Dermis blood vessel endothelial cell (primary cell): ENCODE measurements around the gene ACOT8. TPM values are rescaled to one million over a fixed set of nuclear protein-coding genes. Genes with fewer than 3 reads are reported as not detected.
"Not testable (repeated sequence)": the region's sequence is repeated elsewhere in the genome, so short reads cannot be mapped to it uniquely, and the experiment has no call there.

ENCODE experiments used
- DNase-seq: peaks from one replicate; pipeline ENCODE4 v3.0.0; 2010
- total RNA-seq: library from RNA; depleted of rRNA; stranded (reverse); fragments of >200 nt; gene quantifications from 2 replicates; pipeline ENCODE4 v1.2.3, GENCODE V29; 2014

The ACOT8 gene
- total RNA-seq, result 28.7 and 42.5 TPM in 2 replicates

DNA sequence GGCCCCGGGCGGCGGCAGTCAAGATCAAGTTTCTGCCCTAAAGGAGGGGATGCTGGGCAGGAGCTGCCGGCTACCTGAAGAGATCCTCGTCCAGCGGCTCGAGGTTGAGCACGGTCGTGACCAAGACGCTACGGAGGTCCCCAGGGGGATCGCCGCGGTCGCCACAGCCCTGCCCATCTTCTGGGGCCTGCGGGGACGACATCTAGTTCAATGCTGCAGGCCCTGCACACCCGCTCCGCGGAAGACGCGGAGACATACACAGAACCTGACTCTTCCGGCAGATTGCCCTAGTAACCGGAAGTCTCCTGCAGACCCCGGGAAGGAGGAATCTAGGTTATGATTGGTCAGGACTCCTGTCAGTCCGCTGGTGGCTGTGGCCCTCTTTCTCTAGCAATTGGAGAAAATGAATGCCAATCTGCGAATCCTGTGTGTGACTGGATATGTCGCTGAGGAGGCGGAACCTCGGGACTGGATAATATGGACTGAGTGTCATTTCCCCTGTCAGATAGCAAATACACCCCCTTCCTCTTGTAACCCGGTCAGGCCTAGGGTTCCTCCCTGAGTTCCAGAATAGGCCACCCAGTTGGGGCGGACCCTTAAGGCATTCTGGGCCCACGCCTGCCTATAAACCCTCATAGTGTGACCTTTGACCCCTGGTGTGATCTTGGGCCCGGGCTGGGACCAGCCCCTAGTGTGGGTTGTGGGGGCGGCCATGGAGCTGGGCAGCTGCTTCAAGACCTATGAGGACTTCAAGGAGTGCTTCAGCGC lies at the start of gene ACOT8, which contains the start of gene ZSWIM3:
TSS of gene ACOT8 (minus strand) at position 279 of the 768 bp plus-strand sequence. CDS start at position 202, 77 bp downstream.
TSS of gene ZSWIM3 (plus strand) at position 501 of the 768 bp plus-strand sequence. CDS start at position 713, 212 bp downstream.
- DNase-seq, result peak; percentile 100

DNA sequence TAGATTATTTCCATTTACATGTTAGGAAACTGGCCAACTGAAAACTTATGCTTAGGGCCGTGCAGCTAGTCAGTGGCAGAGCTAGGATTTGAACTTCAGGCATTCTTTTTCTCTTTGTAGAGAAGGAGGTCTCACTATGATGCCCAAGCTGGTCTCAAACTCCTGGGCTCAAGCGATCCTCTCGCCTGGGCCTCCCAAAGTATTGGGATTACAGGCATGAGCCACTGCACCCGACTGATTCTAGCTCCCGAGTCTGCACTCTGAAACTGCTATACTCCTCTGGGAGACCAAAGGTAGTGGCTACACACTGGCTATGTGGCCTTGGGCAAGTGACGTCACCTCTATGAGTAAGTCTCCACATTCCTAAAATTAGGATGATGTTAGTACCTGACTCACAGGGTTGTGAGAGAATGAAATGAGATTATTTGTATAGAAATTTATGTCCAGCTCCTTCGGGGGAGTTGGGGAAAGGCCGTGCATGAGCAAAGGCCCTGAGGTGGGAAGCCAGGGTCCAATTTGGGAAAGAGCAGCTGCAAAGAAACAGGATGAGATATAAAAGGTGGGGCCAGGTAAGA lies 48.4 kb upstream of the ACOT8 start:
- no peak for DNase-seq

DNA sequence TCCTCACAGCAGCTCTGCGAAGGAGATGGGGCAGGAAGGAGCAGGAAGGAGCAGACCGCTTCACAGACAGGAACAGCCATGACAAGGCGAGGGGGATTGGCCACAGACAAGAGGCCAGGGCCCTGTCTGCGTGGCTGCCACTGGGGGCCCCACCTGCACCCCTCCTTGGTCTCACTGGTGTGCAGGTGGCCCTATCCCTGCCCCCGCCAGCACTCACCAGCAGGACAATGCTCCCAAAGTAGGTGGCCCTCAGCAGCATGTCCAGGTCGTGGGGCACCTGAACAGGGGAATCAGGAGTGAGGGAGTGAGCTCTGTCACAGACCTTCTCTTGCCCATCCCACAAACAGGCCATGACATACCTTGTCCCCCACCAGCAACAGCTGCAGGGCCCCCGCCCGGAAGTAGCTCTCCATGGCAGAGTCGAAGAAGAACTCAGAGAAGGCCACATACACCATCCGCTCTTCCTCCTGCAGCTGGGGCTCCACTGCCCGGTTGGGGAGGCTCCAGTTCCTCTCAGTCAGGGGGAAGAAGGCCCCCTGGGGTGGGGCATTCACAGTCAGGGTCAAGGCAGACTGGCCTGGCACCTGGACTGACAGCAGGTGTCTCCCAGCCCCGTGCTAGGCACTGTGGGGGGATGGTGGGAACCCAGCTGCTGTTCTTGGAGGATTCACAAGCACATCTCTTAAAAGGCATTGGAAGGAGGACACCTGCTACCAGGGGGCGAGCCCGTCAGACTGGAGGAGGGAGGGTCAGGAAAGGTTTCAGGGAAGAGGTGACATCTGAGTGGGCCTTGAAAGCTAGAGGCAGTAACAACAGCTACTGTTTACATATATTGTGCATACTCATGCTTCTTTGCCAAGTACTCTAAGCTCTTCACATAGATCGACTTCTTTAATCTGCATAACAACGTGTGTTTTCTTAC lies 47.7 kb upstream of the ACOT8 start:
- no peak for DNase-seq

DNA sequence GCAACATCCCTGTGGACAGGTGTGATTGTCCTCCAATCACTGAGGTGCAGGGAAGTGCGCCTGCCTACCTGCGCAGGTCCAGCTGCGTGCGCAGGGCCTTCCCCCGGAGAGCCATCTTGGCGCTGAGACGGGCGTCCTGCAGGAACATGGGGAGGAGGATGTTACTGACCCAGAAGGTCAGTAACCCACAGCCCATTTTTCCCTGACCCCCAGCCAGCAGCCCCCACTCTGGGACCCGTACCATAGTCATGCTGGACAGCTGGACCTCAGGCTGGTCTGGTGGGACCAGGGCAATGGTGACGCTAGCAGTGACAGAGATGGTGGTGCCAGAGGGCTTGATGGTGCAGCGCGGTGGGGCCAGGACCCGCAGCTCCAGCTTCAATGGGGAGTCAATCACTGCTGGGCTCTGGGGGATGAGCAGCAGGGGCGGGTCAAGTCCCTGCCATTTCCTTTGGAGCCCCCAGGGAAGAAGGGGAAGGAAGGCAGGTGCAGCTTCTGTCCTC lies 45.1 kb upstream of the ACOT8 start:
- no peak for DNase-seq

DNA sequence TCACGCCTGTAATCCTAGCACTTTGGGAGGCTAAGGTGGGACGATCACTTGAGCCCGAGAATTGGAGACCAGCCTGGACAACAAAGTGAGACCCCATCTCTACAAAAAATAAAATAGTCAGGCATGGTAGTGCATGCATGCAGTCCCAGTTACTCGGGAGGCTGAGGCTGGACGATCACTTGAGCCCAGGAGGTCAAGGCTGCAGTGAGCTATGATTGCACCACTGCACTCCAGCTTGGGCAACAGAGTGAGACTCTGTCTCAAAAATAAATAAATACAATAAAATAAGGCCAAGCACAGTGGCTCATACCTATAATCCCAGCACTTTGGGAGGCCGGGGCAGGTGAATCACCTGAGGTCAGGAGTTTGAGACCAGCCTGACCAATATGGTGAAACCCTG lies 44.1 kb upstream of the ACOT8 start:
- DNase-seq, result not testable (repeated sequence)

DNA sequence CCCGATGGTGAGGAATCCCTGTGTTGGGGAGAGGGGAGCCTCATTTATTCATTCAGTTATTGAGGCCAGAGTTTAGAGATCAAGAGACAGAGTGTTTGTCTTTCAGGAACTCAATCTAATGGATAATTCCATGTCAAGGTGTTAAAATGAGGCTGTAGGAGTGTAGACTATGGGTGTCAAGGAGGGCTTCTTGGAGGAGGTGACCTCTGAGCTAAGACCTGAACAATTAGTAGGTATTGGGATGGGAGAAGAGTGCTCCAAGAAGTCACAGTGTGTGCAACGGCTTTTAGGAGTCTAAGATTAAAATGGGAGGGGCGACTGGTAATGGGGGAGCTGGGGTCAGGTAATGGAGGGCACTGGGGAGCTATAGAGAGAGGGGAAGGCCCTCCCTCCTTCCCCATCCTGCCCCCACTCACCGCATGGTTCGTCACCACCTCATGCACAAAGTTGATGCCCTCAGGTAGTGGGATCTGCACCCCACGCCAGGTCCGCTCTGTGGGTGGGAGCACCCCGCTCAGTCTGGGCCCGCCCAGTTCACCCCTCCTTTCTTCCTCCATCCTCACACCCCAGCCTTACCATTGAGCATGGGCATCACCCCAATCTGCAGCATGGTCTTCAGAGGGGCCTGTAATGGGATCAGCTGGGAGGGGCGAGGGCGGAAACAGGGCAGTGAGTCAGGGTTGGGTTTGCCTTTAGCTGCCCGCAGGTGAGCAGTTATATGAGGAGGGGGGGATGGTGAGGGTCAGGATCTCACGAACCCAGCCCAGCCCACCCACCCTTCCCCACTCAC lies 42.0 kb upstream of the ACOT8 start:
- no peak for DNase-seq

DNA sequence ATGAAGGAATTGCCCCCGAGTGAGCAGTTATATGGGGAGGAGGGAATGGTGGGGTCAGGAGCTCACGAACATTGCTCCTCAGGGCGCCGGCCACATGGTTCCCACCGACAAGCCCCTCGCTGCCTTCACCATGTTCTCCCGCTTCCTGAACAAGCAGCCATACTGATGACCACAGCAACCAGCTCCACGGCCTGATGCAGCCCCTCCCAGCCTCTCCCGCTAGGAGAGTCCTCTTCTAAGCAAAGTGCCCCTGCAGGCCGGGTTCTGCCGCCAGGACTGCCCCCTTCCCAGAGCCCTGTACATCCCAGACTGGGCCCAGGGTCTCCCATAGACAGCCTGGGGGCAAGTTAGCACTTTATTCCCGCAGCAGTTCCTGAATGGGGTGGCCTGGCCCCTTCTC lies 41.1 kb upstream of the ACOT8 start:
- DNase-seq, result no peak

DNA sequence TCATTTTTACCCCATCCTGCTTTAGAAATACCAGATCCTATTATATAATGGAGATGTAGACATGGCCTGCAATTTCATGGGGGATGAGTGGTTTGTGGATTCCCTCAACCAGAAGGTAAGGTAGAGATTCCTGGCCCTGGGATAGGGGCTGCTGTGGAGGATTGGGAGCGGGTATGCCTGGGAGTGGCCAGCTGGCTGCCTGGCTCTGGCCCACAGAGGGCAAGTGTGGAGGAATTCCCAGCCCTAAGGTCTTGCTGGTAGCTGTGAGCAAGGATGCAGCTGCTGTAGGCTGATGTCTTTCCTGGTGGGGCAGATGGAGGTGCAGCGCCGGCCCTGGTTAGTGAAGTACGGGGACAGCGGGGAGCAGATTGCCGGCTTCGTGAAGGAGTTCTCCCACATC lies 40.5 kb upstream of the ACOT8 start:
- DNase-seq, result no peak

DNA sequence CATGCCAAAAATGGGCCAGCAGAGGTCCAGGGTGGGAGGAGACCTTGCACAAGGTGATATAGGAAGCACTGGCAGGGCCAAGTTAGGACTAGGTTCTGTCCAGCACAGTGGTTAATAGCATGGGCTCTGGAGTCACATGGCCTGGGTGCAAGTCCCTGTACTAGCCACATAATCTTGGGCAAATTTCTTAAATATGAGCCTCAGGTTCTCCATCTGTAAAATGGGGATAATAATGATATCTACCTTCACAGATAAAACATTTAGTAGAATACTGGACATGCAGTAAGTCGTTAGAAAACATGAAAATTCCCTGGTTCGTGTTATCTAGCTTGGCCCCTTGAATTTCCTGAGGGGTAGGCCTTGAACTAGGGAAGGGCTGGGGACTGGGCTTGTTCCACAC lies 40.1 kb upstream of the ACOT8 start:
- DNase-seq, result no peak

DNA sequence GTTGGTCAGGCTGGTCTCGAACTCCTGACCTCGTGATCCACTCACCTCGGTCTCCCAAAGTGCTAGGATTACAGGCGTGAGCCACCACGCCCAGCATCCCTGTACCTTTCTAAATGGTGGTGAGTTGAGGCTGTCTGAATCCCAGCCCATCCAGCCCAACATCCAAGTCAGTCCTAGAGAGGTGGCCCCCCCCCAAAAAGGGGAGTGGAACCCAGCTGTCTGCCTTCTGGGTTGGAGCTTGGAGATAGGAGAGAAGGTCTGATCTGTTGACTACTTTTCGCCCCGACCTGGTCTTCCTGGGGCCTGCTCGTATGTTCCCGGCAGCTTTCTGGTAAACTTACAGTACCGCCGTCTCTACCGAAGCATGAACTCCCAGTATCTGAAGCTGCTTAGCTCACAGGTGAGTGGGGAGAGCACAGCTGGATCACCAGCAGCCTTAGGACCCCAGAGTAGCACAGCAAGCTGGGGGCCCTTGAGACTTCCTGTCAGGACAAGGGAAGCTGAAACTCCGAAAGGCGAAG lies 39.5 kb upstream of the ACOT8 start:
- DNase-seq, result no peak

DNA sequence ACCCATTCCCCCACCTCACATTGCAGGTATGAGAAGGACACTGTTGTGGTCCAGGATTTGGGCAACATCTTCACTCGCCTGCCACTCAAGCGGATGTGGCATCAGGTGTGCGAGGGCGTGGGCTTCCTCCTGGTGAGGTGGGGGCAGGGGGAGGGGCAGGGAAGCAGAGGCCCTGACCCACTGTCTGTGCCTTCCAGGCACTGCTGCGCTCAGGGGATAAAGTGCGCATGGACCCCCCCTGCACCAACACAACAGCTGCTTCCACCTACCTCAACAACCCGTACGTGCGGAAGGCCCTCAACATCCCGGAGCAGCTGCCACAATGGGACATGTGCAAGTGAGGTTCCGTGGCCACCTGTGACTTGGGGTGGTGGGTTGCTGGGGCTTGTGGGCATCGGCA lies 37.6 kb upstream of the ACOT8 start:
- no peak for DNase-seq

DNA sequence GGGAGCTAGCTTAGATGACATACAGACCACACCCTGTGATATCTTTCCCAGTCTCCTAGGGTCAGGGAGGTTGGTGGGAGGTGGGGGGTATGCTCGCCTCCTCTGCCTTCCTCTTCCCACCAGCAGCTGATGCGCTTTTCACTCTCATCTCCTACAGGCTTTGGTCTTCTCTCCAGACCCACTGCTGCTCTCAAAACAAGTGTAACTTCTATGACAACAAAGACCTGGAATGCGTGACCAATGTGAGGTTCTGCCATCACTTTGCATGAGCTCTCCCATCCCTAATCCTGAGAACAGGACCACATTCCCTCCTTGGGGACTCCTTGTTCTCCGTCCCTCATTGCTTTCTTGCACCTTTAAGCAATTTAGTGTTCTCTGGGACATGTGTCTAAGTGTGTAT lies 36.6 kb upstream of the ACOT8 start:
- DNase-seq, result no peak

DNA sequence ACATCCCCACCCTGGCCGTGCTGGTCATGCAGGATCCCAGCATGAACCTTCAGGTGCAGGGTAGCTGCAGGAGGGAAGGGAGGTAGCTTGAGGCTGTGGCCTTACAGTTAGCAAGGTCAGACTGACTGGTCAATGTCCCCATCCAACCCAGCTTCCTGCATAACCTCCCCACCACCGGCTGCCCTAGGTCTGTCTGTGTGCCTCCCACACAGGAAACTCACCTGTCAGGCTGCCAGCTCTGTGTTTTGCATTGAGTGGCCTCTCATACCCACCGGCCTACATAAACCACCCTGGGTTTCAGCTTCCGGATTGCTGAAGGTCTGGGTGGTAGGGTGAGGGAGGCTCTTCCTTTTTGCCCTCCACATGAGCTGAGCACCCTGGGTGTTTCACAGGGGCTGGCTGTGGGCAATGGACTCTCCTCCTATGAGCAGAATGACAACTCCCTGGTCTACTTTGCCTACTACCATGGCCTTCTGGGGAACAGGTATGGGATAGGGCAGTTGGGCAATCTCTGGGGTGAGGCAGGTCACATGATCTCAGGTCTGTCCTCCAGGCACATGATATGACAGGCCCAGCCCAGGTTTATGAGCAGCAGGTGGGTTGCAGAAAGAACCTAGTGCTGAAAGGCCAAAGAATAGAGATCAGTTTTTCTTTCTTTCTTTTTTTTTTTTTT lies 35.8 kb upstream of the ACOT8 start:
- no peak for DNase-seq

DNA sequence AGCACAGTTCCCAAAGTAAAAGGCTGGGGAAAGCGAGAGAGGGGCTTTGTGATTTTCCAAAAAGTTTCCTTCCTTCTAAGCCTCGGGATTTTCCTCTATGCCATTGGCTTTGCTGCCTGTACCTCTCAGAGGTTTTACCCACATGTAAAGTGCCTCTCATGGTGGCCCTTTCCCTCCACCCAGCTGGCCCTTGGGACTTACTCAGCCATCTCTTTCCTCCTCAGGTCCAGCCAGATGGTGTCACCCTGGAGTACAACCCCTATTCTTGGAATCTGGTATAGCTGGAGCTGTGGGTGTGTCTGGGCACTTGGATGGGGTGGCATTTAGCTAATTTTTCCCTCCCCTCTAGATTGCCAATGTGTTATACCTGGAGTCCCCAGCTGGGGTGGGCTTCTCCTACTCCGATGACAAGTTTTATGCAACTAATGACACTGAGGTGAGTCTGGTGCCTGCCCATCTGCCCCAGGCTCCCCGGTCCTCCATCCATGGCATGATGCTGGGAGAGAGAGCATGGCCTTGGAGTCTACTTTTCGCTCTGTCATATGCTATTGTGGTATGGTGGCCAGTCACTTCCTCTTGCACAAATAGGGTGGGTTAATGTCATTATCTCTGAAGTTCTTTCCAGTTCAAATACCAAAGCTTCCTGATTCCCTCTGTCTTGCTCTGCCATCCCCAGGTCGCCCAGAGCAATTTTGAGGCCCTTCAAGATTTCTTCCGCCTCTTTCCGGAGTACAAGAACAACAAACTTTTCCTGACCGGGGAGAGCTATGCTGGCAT lies 35.0 kb upstream of the ACOT8 start:
- peak; percentile 42 for DNase-seq

DNA sequence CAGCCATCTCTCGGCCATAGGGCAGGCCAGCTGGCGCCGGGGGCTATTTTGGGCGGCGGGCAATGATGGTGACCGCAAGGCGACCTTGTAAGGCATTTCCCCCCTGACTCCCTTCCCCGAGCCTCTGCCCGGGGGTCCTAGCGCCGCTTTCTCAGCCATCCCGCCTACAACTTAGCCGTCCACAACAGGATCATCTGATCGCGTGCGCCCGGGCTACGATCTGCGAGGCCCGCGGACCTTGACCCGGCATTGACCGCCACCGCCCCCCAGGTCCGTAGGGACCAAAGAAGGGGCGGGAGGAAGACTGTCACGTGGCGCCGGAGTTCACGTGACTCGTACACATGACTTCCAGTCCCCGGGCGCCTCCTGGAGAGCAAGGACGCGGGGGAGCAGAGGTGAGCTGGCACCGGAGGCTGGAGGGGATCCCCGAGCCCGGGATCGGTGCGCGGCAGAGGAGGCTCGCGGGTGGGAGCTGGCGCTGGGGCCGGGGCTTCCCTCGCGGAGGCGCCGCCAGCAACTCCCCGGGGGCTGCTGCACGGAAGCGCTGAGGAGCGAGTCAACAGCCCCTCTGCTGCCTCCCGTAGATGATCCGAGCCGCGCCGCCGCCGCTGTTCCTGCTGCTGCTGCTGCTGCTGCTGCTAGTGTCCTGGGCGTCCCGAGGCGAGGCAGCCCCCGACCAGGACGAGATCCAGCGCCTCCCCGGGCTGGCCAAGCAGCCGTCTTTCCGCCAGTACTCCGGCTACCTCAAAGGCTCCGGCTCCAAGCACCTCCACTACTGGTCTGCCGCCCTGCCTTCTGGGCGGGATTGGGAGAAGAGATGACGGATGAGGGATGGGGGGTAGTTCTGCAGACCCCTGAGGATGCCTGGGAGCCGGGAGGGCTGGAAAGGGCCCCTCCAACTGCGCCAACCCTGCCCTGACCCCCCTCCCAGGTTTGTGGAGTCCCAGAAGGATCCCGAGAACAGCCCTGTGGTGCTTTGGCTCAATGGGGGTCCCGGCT lies 34.1 kb upstream of the ACOT8 start, which contains the start of the genes CTSA and NEURL2:
TSS of gene CTSA (plus strand) at position 351 of the 999 bp plus-strand sequence. CDS start at position 585, 234 bp downstream.
TSS of gene NEURL2 (minus strand) at position 224 of the 999 bp plus-strand sequence. CDS start at position 7, 217 bp downstream.
- DNase-seq, result peak; percentile 94

DNA sequence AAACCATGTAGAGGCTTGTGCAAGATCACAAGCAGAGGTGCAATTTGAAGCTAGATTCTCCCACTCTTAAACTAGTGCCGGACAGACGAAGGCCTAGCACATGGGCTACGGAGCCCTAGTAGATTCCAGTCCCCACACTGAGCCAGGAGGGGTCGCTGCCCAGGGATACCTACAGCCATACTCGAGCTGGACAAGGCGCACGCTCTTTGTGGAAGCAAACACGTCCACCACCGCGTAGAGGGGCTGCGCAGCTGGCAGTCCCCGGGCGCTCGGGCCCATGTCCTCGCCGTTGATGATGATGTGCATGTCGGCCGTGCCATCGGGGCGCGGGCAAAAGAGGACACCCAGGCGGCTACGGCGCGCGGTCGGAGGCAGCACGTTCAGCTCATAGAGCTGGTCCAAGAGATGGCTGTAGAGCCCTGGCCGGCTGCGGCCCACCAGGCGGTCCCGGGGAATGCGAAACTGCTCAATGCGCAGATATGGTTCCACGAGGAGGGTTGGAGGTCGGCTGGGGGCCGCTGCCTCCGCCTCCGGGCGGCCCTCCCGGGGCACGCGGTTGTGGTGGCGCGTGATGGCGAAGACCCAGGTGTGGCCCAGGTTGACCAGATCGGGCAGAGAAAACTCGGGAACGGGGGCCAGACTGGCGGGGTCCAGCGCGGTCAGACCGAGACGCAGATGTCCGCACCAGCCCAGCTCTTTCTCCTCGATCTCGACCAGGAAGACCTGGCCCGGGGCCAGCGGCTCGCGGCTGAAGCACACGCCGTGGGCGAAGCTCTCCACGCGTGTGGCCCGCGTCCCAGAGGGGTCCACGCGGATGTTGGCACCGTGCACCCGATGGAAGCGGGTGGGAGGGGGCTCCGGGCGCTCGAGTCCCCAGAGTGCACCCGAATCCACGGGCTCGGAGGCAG lies 33.1 kb upstream of the ACOT8 start:
- peak; percentile 95 for DNase-seq

DNA sequence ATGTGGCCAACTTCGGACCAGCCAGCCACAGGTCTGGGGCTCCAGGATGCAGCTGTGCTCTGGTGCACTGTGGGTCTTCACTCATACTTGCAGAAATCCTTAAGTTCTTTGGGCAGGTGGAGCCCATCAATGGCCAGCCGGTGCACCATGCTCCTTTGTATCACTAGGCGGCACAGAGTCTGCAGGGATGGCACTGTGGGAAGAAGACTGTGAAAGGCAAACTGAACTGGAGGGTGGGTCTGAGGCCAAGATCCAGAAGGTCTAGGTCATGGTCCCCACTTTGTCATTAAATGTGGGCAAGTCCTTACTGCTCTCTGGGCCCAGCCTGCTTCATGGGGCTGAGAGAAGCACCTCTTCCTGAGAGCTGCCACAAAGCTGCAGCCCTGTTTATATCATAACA lies 31.5 kb upstream of the ACOT8 start:
- DNase-seq, result no peak

DNA sequence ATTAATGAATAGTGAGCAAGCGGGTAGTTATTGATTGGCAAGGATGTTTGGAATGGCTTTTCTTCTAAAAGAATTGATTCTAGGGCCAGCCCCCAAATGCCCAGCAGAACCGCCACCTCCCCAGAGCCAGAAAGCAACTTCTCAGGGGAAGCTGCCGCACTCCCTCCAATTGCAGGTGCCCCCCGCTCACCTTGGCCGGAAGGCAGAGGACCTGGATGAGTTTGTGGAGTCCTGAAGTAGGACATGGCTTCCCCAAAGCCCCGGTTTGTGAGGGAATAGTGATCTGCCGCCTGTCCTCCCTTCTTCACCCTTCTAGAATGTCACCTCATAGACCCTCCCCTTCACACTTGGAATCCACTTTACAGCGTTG lies 30.1 kb upstream of the ACOT8 start, which contains the start of gene SPATA25:
TSS of gene SPATA25 (minus strand) at position 277 of the 370 bp plus-strand sequence. CDS start at position 245, 32 bp downstream.
- DNase-seq, result no peak
